SIG-M5 (cell line): ENCODE data around the gene NFKBIE.

ENCODE experiments used
- DNase-seq: peaks from one replicate; lab custom pipeline; 2025; lab: John Stamatoyannopoulos, UW

Gene NFKBIE

DNA sequence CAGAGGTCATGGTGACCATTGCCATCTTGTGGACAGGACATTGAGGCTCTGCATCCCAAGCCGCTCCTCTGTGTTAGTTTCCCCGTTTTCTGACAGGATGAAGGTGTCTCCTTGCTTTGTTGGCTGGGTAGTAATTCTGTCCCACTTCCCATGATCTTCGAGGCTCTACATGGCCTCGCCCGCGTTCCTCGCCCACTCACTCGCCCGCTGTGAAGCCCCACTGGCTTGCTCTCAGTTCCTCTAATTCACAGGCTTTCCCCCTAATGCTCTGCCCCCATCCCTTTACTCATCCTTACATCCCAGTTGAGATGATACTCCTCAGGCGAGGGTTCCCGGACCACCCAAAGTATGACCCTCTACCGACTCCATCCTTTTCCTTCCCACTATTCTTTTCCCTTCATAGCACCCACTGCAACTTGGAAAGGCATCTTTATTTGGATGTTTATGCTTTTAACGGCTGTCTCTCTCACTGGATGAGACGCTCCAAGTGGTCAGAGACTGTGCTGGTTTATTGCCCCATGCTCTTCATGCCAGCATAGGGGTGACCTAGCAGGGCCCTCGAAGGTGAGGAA, 7.5 kb downstream of the NFKBIE start:
- no peak for DNase-seq

DNA sequence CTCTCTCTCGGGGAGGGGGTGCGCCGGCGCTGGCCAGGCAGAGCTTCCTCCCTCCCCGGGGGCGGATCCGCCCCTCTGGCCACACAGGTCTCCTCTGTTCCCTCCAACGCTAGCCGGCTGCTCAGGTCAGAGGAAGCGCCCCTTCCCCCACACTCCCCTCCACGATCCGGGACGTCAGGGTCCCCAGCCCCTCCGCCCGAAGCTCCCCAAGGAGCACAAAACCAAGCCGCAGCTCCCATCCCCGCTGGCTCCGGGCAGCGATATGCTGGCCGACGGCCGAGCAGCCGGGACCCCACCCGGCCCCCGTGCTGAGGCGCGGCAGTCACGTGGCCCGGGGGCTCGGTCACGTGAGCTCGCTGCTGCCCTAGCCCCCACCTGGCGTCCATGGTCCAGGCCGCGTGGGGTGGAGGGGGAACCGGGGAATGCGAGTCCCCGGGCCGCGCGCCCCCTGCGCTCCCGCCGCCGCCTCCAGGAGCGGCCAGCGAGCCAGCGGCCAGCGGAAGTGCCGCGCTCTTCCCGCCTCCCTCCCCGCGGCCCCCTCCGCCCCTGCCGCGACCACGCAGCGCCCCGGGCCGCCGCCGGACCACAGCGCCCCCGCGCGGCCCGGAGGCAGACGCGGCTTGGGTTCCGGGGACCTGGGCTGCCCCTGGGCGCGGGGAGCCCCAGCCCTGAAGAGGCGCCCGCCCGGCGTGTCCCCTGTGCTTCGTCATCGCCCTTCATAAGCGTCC, 8.2 kb downstream of the NFKBIE start, which contains the start of gene SLC35B2:
Gene SLC35B2 (minus strand): TSS at position 504 of the 728 bp plus-strand sequence. CDS start 118 bp downstream, at position 386.
- DNase-seq = no peak

DNA sequence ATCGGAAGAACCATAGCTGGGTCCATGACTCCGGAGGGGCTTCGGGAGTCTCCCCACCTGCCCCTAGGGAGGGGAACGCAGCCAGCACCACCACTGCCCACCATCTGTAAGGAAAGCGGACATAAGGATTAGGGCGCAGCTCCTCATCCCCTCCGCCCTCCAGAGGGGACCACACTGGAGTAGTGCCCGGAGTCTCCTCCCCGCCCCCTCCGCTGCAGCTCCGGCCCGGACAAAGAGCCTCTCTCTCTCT, 8.7 kb downstream of the NFKBIE start:
- no peak for DNase-seq

DNA sequence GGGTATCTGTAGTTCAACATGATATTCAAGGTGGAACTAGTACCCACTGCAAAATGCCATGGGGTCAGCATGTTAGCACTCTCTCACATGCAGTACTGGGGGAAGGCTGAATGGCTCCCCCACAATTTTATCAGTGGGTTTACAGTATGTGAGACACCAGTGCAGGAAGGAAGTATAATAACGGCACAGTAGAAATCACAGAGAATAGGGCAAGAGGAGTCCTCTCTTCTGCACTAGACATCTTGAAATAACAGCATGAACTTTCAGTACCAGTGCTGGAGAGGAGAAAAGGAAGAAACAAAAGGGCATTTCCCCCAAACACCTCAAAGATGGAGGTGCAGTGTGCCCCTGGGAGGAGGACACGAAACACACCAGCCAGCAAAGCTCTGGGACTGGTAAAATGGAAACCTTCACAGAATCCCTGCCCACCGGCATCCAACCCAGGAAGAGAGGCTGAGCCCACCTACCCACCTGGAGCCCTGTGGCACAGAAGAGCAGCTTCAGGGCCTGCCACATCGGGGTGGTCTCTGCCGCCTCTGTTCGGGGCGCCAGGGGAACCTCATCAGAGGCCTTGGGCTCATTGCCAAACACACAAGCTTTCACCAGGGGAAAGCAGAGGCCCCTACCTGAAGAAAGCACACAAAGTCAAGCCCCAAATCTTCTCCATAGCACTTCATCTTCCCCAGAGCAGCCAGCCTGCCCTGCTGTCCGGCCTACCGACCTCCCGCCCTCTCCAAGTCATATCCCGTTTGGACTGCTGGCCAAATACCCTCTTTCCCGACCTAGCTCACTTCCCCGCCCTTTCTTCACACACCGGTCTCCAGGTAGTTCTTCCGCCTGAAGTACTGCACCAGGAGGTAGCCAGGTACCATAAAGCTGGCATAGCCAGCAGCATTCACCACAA, 9.2 kb downstream of the NFKBIE start:
- no peak for DNase-seq

DNA sequence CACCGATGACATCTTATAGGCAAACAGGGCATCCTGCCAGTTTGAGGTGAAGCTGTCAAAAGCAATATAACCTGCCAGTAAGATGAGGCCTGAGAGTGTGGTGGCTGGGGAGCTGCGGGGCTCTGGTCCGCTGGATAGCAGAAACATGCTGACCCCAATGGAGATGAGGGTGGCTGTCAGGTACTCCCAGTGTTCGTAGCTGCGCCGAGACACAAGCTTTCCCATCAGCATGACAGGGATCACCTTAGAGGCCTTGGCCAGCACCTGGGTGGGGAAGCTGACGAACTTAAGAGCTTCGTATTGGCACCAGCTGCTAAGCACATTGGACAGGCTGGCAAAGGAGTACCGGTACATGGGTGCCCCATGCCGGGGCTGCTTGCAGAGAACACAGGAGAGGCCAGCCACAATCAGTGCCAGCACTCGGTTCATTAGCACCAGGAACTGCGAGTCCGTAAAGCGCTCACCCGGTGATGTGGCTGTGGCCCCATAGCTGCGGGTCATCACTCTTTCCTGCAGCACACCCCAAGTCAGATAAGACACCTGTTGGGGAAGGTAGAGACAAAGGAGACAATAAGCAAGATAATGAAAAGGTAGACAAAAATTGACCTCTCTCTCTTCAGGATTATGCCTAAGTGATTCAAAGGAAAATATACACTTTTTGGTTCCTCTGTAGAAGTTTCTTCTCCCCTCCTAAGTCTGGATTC, 10.1 kb downstream of the NFKBIE start:
- no peak for DNase-seq

DNA sequence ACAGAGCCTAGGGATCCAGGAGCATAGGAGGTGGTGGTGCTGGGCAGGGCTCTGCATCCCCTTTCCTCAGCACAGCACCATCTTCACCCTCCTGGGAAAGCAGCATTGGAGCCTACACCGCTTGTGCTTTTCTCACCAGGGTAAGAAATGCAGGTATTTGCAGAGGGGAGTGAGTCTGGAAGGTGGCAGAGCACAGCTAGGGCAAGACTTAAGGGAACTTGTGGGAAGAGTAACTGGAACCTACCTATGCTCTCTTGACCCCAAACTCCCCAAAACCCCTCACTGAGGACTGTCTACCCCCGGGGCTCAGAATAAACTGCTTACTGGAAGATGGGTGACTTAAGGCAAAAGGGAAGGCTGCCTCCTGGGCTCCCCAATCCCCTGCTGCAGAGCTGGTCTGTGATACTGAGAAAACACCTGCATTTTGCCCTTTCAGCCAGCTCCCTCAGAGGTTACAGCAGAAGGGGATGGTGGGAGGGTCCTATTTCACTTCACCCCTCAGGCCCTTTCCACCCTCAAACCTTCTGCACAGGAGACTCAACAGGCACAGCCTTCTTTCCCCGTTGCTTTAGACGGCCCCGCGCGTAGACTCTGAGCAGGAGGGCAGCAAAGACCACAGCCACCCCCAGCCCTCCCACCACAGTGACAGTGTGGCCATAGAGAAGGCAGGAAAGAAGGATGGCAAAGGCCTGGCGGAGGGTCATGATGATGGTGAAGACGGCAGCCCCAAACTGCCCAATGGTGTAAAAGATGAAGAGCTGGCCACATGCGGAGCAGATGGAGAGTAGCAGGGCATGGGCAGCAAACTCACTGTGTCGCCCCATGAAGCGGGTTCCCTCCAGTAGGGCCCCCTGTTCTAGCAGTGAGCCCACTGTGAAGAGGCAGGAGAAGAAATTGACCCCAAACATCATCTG, 10.9 kb downstream of the NFKBIE start:
- no peak for DNase-seq

DNA sequence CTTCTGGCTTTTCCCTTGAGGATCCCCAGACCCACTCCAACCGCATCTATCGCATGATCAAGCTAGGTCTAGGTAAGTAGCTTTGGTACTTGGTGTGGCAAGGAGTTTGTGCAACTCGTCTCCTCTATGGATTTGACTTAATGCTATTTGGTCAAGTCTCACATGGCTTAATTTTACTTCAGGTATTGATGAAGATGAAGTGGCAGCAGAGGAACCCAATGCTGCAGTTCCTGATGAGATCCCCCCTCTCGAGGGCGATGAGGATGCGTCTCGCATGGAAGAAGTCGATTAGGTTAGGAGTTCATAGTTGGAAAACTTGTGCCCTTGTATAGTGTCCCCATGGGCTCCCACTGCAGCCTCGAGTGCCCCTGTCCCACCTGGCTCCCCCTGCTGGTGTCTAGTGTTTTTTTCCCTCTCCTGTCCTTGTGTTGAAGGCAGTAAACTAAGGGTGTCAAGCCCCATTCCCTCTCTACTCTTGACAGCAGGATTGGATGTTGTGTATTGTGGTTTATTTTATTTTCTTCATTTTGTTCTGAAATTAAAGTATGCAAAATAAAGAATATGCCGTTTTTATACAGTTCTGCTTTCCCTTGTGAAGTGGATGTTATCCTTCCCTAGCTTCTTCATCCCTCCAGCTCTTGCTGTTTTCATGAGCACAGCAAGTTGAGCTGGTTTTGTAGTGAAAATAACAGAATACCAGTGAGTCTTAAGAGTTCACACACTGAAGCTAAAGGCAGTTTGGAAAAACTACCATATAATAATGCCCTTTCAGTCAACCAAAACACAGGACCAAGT, 11.8 kb downstream of the NFKBIE start:
- DNase-seq = no peak

DNA sequence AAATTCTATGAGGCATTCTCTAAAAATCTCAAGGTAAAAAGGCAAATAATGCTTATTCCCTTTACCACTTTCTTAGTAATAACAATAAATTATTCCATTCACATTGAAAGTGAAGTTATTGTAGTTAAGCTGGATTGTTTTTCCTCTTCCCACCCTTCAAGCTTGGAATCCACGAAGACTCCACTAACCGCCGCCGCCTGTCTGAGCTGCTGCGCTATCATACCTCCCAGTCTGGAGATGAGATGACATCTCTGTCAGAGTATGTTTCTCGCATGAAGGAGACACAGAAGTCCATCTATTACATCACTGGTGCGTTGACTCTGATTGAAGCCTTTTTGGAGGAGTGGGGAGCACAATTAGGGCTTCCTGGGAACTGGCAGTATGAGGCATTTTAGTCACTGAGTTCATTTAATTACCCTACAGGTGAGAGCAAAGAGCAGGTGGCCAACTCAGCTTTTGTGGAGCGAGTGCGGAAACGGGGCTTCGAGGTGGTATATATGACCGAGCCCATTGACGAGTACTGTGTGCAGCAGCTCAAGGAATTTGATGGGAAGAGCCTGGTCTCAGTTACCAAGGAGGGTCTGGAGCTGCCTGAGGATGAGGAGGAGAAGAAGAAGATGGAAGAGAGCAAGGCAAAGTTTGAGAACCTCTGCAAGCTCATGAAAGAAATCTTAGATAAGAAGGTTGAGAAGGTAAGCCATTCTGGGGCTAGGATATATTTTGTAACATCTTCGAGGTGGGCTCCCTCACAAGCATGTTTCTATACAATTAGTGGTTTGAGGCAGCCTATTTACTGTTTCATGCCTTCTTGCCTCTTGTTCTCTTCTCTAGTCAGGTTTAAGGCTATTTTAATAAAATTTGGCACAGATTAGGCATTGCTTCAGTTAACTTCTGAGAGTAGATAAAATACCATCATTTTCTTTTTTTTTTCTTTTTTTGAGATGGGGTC, 13.5 kb downstream of the NFKBIE start:
- DNase-seq = no peak

DNA sequence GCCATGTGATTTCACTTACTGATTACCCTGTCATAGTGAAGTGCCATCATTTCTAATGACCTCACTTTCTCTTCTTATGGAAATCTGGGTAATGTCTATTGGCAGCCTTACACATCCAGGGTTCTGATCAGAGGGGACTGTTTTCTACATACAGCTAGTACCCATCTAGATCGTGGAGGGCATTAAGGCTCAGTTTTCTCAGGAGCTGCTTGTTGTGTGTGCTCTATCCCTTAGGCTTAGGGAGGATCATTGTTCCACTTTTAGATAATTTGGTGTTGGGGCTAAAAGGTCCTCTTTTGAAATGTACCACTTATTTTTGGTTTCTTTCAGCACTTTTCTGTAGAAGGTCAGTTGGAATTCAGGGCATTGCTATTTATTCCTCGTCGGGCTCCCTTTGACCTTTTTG, 14.6 kb downstream of the NFKBIE start:
- DNase-seq = no peak

DNA sequence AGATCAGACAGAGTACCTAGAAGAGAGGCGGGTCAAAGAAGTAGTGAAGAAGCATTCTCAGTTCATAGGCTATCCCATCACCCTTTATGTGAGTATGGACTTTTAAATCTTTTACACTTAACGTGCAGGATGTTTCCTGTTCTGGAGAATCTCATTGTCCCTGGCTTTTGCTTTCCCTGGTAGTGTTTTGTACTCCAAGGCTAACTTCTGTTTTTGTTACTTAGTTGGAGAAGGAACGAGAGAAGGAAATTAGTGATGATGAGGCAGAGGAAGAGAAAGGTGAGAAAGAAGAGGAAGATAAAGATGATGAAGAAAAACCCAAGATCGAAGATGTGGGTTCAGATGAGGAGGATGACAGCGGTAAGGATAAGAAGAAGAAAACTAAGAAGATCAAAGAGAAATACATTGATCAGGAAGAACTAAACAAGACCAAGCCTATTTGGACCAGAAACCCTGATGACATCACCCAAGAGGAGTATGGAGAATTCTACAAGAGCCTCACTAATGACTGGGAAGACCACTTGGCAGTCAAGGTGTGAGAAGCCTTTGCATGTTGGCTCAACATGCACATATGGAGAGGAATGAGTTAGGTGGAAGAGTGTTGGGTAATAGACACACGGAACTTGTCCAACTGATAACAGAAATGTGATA, 15.2 kb downstream of the NFKBIE start:
- no peak for DNase-seq

DNA sequence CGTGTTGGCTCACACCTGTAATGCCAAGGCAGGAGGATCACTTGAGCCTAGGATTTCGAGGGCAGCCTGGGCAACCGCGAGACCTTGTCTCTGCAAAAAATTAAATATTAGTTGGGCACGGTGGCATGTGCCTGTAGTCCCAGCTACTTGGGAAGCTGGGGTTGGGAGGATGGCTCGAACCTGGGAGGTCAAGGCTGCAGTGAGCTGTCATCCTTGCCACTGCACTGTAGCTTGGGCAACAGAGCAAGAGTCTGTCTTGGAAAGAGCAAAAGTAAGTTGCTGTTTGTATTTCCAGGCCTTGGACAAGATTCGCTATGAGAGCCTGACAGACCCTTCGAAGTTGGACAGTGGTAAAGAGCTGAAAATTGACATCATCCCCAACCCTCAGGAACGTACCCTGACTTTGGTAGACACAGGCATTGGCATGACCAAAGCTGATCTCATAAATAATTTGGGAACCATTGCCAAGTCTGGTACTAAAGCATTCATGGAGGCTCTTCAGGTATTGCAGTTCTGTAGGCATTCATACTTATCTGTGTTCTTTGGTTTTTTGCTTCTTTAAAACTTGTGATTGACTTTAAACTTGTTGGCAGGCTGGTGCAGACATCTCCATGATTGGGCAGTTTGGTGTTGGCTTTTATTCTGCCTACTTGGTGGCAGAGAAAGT, 16.1 kb downstream of the NFKBIE start:
- no peak for DNase-seq

DNA sequence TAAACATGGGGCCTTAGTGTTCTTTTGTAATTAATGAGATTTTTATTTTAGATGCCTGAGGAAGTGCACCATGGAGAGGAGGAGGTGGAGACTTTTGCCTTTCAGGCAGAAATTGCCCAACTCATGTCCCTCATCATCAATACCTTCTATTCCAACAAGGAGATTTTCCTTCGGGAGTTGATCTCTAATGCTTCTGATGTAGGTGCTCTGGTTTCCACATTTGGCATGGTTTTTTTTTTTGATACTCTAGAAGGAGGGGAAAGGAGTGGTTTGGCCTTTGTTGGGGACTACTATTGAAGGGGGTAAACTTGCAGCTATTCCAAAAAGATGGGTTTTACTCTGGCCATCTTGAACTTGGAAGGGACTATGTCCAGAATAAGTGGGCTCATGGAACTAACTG, 16.8 kb downstream of the NFKBIE start:
- no peak for DNase-seq

DNA sequence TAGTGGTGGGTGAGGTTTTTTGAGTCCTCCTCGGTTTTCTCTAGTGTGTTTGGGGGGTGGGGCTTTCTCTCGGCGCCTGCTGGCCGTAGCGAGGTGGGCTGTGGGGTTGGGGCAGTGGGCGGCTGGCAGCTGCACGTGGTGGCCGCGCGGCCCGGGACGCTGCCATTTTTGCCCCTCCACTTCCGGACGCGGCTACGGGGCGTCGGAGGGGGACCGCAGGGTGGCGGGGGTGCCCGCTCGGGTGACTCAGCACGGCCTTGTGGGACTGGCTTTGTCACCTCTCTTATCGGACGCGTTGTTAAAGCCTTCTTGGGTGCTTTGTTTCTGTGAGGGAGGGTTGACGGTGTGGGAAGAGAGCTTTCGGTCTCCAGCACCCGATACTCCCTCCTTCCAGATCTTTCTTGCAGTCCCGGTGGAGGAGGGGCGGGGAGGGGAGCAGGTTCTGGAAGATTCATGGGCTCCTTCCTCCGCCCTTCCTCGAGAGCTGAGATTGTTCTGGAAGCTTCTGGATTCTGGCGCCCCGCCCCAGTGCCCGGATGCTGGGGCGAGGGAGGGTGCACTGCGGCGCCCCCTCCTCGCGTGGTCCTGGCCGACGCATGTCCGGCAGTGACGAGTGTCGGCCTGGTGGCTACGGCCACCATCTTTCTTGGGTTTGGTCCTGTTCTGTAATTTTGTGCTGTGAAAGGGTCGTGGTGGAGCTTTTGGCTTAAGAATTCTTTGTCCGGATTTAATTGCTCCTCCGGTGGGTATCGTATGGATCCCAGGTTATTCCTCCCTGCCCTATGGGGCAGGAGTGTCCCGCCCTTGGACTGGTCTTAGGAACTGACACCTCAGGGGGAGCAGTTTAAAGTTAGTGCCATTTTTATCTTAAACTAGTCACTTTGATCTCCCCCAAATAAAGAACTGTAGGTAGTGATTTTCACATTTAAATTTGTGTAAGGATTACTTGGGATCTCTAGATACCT, 17.7 kb downstream of the NFKBIE start:
- DNase-seq = no peak

DNA sequence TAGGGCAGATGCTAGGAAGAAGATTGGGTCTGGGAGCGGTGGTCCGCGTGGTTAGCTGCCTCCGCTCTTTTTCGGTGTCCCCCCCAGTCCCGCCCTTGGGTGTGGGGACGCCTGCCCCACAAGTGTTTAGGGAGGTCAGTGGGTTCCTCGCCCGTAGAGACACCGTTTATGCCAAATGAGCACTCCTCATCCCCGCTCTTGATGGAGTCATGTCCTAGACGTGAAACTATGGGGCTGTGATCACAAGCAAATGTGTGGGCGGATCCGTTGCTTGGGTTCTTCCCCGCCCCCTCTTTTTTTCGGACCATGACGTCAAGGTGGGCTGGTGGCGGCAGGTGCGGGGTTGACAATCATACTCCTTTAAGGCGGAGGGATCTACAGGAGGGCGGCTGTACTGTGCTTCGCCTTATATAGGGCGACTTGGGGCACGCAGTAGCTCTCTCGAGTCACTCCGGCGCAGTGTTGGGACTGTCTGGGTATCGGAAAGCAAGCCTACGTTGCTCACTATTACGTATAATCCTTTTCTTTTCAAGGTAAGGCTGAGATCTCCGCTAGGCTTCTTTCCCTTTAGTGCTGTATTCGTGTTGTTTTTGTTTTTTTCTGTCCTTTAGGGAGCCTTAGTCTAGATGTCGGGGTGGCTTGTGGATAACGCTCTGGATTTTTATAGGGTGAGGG, 18.6 kb downstream of the NFKBIE start, which contains the start of gene HSP90AB1:
Gene HSP90AB1 (plus strand): TSS at position 439 of the 675 bp plus-strand sequence. CDS start 1,529 bp downstream, outside the sequence.
- DNase-seq = peak; percentile 85

DNA sequence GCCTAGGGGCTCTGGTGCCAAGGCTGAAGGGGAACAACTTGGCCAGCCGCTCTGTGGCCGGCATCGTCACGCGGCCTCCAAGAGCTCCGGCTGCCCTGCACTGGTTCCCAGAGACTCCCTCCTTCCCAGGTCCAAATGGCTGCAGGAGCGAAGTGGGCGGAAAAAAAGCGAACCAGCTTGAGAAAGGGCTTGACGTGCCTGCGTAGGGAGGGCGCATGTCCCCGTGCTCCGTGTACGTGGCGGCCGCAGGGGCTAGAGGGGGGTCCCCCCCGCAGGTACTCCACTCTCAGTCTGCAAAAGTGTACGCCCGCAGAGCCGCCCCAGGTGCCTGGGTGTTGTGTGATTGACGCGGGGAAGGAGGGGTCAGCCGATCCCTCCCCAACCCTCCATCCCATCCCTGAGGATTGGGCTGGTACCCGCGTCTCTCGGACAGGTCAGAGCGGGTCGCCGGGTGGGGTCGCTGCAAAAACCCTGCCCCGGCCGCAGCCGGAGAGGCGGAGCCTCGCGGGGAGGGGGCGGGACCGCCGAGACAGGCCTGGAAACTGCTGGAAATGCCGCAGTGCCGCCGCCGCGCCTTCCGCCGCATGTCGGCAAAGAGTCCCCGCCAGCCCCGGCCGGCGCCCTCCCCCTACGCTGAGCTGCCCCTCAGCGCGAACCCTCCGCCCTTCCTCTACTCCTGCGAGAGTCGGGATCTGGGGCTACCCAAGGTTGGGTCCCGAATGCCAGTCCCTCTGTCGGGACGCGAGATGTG, 19.3 kb downstream of the NFKBIE start:
- DNase-seq = no peak
